Left renal pelvis (tissue), 4 donors: ENCODE measurements around the gene APC. TPM values are rescaled to one million over a fixed set of nuclear protein-coding genes. Genes with fewer than 3 reads are reported as not detected.

Experiments
- DNase-seq, 4 donors: peaks; one replicate each; pipeline ENCODE4 v3.0.0-alpha.2; 2013; ENCODE audit warnings: low read depth in 4 of 4, low spot score in 3 of 4
- polyA plus RNA-seq, 4 donors: library from polyadenylated mRNA; unstranded; fragments of 120-200 nt; gene quantifications; one replicate each; pipeline ENCODE4 v1.2.1, GENCODE V29; 2013; ENCODE audit not compliant: insufficient read length in 4 of 4

Gene APC
- 10 to 100 TPM; 27.6 to 36.8 (median 31.0) TPM for polyA plus RNA-seq

DNA sequence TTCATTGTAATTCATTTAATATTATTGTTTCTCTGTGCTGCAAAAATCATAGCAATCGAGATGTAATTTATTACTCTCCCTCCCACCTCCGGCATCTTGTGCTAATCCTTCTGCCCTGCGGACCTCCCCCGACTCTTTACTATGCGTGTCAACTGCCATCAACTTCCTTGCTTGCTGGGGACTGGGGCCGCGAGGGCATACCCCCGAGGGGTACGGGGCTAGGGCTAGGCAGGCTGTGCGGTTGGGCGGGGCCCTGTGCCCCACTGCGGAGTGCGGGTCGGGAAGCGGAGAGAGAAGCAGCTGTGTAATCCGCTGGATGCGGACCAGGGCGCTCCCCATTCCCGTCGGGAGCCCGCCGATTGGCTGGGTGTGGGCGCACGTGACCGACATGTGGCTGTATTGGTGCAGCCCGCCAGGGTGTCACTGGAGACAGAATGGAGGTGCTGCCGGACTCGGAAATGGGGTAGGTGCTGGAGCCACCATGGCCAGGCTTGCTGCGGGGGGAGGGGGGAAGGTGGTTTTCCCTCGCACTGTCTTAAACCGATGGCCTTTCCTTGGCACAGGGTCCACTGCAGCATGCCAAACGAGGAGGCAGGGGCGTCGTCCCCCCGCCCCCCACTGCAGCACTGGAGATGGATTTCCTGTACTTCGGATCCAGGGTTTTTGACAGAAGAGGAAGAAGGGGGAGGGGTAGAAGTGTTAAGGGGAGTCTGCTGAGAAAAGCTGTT lies at the start of gene APC:
APC (plus strand) TSS at position 423 of the 728 bp plus-strand sequence. CDS start 17,006 bp downstream, outside the sequence.
- DNase-seq: peak; percentile 59 to 71 (median 65)

DNA sequence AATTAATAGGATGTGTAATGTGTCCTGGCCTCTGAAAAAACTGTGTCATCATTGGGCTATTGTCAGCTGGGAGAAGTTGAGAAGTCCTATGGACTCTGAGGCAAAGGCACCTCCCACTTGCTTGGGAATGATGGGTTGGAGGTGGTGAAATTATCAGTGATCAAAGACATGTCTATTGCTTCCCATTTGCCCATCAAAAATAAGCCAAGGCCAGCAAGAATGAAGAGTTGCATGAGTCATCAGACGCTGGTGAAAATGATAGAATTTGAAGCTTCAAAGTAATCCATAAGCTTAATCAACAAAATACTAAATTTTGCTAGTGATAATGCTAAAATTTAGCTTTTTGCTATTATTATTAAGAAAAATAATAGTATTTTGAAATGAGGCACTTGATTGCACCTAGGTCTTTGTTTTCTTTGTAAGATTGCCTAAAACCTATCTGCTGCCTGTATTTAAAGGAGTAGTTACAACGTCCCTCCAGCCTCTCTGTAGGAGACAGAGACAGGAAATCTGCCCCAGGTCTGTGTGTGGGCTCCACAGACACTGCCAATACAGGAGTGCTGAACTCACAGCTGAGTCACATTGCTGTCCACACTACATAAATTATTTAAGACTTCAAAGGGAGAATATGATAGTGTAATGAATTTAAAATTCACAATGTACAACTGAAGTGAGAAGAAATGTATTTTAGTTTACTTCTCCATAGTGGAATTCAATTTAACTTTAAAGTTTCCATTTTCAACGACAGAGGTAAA lies 48.4 kb upstream of the APC start:
- no peak for DNase-seq

DNA sequence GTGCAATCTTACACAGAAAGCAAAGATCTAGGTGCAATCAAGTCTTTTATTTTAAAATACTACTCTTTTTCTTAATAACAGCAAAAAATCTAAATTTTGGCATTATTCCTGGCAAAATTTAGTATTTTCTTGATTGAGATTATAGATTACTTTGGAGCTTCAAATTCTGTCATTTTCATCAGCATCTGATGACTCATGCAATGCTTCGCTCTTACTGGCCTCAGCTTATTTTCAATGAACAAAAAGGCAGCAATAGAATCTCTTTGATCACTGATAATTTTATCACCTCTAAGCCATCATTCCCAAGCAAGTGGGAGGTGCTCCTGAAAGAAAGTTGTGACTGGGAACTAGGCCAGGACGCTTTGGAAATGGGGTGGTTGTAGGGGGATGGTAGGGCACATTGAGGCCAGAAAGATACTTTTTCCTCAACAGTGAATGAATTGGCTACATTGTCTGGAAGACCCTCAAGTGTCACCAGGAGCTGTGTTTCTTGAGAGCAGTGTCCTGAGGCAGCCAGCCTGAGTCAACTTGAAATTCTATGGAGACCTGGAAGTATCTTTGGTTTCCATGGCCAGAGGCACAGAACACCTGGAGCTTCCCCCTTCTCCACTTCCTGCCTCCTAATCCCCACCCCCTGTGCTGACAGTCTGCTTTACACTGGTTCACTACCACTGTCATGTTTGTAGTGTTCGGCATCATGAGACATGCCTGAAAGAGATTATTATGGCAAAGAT lies 46.9 kb upstream of the APC start:
- no peak for DNase-seq

DNA sequence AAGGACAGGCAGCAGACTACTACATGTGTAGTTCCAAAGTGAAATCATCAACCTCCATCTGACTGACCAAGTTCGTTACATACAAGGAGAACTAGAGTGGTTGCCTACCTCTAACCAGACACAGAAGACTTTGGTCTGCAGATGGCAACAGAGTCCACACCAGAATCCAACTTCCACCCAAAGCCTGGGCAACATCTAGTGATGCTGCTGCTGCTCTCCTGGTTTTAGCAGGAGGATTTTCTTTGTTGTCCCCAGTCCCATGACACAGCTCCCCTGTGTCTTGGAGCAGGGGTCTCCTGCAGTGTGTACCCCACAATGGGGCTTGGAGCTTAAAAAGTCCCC lies 46.4 kb upstream of the APC start:
- no peak for DNase-seq

- DNase-seq: no peak
Observed at GRCh38 chr5:112691758-112692157, 45.9 kb upstream of the APC start.

DNA sequence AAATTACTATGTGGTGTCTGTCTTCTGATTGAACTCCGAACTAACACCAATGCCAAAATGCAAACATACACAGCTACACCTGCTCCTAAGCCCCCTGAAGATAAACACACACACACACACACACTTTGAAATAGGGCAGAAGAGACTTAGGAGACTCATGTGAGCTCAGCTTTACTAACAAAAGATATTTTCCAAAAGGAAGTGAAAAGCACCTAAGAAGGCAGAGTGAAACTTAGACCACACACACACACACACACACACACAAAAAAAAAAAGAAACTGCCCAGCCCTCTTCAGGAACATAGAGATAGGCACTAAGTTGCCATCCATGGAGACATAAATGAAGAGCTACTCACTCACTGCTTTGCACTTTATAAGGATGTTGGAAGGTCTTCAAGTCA lies 45.2 kb upstream of the APC start:
- DNase-seq: no peak

- DNase-seq: no peak
Observed at GRCh38 chr5:112693301-112693700, 44.4 kb upstream of the APC start.

DNA sequence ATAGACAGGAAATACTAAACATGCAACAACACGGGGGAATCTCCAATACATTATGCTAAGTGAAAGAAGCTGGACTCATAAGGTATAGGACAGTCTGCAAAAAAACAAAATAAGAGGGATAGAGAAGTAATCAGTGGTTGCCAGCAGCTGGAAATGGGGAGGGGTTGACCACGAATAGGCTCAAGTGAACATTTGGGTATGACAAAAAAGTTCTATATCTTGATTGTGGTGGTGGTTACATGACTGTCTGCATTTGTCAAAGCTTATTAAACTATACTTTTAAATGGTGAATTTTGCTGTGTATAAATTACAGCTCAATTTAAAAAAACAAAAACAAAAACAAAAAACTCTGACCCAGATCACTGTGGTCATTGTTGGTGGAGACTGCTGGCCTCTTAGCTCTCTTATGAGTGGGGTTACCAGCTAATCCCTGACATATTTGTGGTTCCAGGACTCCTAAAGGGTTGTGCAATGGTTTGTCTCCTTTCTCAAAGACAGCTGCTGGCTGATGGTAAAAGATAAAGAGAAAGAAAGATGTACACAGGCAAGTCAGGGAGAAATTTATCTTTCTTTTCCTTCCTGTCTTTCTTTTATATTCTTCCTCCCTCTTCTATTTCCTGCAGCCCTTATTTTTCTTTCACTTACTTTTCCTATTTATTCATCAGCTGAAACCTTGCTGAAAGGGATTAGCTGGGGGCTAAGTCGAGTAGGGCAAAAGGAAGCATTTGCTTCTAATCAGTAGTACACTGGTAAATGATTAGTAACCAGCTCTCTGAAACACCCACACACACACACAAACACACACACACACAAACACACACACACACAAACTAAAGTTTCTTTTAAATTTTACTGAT lies 42.6 kb upstream of the APC start:
- no peak for DNase-seq

DNA sequence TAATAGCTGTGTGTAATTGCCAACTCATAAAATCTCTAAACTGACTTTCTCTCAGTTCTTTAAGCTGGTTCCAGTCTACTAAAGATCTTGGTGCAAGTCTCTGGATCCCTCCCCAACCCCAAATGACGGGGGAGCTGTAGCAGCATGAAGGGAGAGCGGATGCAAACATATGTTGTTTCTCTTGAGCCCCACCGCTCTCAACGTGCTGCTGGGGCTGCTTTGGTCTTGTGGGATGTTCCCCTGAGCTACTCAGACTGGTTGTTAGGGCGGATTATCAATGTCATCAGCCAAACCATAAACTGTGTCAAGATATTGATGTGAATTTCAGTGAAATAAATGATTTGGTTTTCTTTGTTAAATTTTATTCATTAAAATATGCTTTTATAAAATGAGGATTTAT lies 40.9 kb upstream of the APC start:
- no peak for DNase-seq

DNA sequence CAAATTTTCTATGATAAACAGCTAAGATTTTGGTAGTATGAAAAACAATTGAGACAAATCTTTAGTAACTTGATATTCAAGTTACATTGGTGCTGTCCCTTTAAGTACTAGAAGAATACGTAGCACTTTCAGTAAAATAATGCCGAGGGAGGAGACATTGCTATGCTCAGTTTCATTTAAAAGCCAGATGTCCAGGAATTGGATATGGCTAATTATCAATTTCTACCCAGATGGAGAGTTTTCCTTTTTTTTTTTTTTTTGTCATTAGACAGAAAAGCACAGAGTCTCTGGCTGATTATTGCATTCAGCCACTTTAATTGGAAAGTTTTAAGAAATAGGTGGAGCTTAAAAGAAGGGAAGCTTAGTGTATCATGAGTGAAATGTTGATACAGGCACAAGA lies 40.4 kb upstream of the APC start:
- DNase-seq: no peak

DNA sequence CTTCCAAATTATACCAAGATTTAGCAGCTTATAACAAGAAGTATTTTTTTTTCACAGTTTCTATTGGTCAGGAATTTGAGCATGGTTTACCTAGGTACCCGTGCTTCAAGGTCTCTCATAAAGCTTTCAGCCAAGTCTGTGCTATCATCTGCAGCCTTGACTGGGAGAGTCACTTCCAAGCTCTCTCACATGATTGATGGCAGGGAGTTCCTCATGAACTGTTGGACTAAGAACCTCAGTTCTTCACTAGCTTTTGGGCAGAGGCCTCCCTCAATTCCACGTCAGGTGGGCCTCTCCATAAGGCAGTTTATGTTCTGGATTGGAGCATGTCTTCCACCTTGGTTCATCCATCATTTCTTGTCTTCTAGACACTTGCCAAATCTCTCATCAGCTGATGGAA lies 39.9 kb upstream of the APC start:
- DNase-seq: no peak

DNA sequence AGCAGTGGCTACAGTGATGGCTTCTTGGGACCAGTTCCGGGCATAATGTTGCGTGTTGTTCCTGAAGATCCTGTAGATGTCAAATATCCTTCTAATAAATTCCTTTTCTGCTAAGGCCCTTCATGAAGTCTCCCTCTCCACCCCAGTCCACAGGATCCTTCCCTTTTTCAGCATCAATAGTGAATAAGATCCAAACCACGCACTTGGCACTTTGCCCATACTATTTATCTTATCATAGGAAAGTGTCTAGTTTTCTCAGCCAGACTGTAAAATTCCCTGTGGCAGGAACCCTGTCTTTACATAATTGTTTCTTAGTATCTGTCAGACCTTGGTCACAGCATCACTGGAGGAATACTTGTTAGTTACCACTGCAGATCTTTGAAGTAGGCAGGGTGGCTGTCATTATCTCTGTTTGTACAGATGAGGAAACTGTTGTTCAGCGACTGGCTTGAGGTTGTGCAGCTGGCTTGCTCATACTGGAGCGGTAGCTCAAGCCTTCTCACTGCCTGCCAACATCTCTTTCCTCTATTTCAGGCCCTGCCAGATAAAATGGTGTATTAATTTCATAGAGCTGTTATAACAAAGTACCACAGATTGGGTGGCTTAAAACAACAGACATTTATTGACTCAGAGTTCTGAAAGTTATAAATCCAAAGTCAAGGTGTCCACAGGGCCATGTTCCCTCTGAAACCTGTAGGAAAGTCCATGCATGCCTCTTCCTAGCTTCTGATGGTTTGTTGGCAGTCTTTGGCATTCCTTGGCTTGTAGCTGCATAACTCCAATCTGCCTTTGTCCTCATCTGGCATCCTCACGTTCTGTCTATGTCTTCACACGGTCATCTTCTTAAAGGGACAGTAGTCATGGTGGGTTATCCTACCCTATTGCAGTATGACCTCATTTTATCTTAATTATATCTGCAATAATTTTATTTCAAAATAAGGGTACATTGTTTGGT lies 33.5 kb upstream of the APC start:
- no peak for DNase-seq

DNA sequence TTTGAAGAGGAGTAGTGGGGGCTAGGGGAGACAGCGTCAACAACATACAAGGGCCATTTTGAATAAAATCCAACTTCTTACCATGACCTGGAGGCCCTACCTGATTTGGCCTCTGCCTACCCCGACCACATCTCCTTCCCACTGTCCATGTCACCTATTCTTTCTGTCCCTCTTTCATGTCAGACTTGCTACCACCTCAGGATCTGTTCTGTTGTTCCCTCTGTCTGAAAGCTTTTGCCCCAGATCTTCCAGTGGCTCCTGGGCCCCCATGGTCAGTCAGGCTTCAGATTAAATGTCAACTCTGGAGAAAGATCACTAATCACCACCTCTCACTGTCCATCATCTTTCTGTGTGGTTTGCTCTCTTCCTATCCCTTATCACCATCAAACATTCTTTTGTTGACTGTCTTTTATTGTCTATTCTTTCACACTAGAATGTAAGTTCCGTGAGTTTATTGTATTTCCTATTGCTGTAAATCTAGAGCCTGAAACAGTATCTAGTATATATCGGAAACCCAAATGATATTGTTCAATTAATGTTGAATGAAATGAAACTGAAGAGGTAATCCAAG lies 31.2 kb upstream of the APC start:
- no peak for DNase-seq

DNA sequence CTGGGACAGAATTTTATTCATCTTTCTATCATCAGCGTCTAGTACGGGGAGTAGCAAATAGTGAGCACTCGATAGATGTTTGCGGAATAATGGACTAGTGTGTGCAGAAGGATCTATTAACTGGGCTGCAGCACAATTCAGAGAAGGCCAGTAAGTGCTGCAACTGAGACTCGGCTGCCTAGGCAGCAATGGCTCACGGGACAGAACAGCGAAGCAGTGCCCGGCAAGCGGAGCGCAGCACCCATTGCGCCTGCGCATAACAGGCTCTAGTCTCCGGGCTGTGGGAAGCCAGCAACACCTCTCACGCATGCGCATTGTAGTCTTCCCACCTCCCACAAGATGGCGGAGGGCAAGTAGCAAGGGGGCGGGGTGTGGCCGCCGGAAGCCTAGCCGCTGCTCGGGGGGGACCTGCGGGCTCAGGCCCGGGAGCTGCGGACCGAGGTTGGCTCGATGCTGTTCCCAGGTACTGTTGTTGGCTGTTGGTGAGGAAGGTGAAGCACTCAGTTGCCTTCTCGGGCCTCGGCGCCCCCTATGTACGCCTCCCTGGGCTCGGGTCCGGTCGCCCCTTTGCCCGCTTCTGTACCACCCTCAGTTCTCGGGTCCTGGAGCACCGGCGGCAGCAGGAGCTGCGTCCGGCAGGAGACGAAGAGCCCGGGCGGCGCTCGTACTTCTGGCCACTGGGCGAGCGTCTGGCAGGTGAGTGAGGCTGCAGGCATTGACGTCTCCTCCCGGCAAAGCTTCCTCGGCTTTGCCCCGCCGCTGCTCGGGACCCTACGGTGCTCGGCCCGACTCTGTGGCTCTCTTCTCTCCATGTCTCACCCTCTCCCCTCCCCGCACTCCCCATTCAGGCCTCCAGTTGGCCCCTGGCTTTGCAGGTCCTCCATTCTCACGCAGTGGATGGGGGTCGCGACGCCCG lies 30.2 kb upstream of the APC start:
- DNase-seq: peak; percentile 95 to 96 (median 96)

GRCh38 chr5:112708103-112708622 lies 29.5 kb upstream of the APC start:
- DNase-seq: peak in 2 of 4 donors; percentile 6 to 35

- no peak for DNase-seq
Observed at GRCh38 chr5:112709416-112709815, 28.3 kb upstream of the APC start.

- no peak for DNase-seq
Observed at GRCh38 chr5:112710896-112711295, 26.8 kb upstream of the APC start.

DNA sequence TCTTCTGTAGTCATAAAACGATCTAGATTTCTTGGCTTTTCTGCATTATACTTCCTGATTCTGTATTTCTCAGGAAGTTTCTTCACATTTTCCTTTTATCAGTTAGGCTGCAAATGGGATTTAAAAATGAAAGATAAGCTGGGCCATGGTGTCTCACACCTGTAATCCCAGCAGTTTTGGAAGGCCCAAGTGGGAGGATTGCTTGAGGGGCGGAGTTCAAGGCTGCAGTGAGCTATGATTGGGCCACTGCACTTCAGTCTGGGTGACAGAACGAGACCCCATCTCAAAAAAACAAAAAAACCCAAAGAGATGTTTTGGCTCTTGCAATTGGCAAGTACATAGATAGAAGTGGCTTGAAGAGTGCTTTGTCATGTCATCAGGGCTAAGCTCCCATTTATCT lies 26.2 kb upstream of the APC start:
- DNase-seq: no peak
